ENCODE results near the gene TIE1.

GRCh38 chr1:43363283-43363934 is 62.6 kb downstream of the TIE1 start:
- TF ChIP-seq ZFX (IDR thresholded peaks at IDR 0.05): no peak
- TF ChIP-seq, protein P1, sequence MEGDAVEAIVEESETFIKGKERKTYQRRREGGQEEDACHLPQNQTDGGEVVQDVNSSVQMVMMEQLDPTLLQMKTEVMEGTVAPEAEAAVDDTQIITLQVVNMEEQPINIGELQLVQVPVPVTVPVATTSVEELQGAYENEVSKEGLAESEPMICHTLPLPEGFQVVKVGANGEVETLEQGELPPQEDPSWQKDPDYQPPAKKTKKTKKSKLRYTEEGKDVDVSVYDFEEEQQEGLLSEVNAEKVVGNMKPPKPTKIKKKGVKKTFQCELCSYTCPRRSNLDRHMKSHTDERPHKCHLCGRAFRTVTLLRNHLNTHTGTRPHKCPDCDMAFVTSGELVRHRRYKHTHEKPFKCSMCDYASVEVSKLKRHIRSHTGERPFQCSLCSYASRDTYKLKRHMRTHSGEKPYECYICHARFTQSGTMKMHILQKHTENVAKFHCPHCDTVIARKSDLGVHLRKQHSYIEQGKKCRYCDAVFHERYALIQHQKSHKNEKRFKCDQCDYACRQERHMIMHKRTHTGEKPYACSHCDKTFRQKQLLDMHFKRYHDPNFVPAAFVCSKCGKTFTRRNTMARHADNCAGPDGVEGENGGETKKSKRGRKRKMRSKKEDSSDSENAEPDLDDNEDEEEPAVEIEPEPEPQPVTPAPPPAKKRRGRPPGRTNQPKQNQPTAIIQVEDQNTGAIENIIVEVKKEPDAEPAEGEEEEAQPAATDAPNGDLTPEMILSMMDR (conservative IDR thresholded peaks at IDR 0.05): no peak

All from C4-2B (cell line).